ENCODE measurements around the gene TAF6.

TAF6 gene

DNA sequence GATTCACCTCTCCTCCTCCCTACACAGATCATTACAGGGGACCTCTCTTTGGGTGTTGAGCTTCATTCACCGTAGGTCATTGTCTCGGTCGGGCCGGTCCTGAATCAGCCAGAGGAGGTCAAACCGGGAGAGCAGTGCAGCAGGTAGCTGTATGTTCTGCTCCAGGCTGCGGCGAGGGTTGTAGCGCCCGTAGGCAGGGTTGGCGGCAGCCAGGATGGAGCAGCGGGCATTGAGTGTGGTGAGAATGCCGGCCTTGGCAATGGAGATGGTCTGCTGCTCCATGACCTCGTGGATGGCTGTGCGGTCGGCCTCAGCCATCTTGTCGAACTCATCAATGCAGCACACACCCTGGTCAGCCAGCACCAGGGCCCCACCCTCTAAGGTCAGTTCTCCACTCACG, 23.5 kb downstream of the TAF6 start:
- no peak for DNase-seq (ENCODE audit: low read depth)
- TF ChIP-seq, protein P1, sequence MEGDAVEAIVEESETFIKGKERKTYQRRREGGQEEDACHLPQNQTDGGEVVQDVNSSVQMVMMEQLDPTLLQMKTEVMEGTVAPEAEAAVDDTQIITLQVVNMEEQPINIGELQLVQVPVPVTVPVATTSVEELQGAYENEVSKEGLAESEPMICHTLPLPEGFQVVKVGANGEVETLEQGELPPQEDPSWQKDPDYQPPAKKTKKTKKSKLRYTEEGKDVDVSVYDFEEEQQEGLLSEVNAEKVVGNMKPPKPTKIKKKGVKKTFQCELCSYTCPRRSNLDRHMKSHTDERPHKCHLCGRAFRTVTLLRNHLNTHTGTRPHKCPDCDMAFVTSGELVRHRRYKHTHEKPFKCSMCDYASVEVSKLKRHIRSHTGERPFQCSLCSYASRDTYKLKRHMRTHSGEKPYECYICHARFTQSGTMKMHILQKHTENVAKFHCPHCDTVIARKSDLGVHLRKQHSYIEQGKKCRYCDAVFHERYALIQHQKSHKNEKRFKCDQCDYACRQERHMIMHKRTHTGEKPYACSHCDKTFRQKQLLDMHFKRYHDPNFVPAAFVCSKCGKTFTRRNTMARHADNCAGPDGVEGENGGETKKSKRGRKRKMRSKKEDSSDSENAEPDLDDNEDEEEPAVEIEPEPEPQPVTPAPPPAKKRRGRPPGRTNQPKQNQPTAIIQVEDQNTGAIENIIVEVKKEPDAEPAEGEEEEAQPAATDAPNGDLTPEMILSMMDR (IDR thresholded peaks at IDR 0.05; ENCODE audit: low read depth, low read length, missing control alignments), result no peak
- in situ Hi-C loops (cut with HindIII; ENCODE audit: low sequenced_read_pairs), result loop anchor here (5.0 kb wide), 1 partner anchor 63 kb away; no protein-coding TSS in a partner anchor
- no peak overlapping the region for H3K4me3 ChIP-seq (ENCODE audit: low read depth, low read length)

DNA sequence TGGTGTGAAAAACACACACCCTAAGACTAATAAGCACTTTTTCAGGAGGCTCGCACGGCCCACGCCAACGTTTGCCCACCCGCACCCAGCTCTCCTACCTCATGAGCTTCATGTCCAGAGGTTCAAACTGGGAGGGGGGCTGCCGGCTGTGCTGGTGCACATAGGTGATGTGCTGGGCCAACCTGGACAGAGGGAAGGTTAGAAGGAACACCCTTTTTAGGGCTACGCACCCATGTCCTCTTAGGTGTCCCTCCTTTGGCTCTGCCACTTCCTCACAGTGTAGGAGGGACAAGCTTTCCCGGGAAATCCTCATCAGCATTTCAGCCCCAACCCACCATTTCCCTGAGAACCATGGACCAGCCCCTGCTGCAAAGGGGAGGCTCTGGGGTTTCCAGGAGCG, 23.9 kb downstream of the TAF6 start:
- H3K4me3 ChIP-seq (ENCODE audit: low read depth, low read length), result no peak overlapping the region
- DNase-seq (ENCODE audit: low read depth), result no peak
- in situ Hi-C loops (cut with HindIII; ENCODE audit: low sequenced_read_pairs), result loop anchor here (5.0 kb wide), 1 partner anchor 63 kb away; no protein-coding TSS in a partner anchor
- TF ChIP-seq, protein P1 (IDR thresholded peaks at IDR 0.05; ENCODE audit: low read depth, low read length, missing control alignments), result no peak

DNA sequence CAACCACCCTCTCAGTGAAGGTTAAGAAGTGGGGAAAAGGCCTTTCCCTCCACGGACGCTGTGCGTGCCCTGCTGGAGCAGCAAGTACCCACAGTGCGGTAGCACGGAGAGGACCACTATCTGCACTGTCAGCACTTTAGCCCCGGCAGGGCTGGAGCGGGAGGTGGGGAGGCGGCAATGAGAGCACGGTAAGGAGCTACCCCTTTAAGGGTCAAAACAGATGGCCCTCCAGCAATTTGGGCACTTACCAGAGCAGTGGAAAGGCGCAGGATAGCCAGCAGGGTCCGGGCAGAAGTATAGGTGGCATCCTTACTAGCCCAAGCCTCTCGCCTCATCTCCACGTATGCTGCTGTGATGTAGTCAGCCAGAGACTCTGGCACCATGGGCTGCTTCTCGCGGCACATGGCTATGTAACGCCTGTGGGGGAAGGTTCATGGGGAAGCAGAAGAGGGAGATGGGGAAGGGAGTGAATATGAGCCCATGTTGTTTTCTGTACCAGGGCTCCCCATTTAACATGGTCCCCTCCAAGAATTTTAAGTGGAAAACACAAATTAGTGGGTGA, 25.2 kb downstream of the TAF6 start:
- no peak overlapping the region for H3K4me3 ChIP-seq (ENCODE audit: low read depth, low read length)
- TF ChIP-seq, protein P1 (IDR thresholded peaks at IDR 0.05; ENCODE audit: low read depth, low read length, missing control alignments), result no peak
- in situ Hi-C loops (cut with HindIII; ENCODE audit: low sequenced_read_pairs), result no loop called here
- DNase-seq (ENCODE audit: low read depth), result no peak

DNA sequence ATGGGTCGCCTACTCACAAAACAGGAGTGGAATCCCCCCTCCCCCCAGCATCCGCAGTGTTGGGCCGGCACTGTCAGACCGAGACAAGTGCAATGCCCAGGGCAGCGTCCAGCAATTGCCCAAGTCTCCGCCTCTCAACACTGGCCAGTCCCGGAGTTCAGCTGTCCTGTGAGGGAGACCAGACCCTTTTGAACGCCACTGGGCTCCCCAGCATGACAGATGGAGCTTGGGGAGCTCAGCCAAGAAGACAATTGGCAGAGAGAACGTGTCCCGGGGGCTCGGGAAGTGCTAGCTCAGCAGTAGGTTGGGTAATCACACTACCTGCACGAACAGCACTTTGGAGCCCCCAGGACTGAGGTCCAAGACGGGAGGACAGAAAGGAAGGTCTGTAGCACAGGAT, 25.7 kb downstream of the TAF6 start:
- H3K4me3 ChIP-seq (ENCODE audit: low read depth, low read length), result no peak overlapping the region
- in situ Hi-C loops (cut with HindIII; ENCODE audit: low sequenced_read_pairs), result no loop called here
- TF ChIP-seq, protein P1 (IDR thresholded peaks at IDR 0.05; ENCODE audit: low read depth, low read length, missing control alignments), result no peak
- no peak for DNase-seq (ENCODE audit: low read depth)

DNA sequence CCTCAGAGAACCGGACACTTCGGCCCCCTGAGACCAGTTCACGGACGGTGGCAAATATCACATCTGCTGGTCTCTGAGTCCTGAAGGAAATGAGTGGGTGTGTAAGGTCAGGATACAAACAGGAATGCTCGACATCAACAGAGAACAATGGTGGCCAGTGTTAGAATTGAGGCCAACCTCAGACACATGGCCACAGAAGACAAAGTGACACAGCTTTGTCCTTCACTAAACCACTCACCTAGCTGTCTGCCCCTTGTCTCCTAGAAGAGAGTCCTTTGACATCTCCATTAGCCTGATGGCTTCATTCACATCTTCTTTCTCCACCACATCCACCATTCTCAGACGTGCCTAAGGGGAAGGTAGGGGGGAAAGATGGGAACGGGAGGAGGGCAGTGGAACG, 26.1 kb downstream of the TAF6 start:
- H3K4me3 ChIP-seq (ENCODE audit: low read depth, low read length), result no peak overlapping the region
- DNase-seq (ENCODE audit: low read depth), result no peak
- TF ChIP-seq, protein P1 (IDR thresholded peaks at IDR 0.05; ENCODE audit: low read depth, low read length, missing control alignments), result no peak
- in situ Hi-C loops (cut with HindIII; ENCODE audit: low sequenced_read_pairs), result no loop called here

DNA sequence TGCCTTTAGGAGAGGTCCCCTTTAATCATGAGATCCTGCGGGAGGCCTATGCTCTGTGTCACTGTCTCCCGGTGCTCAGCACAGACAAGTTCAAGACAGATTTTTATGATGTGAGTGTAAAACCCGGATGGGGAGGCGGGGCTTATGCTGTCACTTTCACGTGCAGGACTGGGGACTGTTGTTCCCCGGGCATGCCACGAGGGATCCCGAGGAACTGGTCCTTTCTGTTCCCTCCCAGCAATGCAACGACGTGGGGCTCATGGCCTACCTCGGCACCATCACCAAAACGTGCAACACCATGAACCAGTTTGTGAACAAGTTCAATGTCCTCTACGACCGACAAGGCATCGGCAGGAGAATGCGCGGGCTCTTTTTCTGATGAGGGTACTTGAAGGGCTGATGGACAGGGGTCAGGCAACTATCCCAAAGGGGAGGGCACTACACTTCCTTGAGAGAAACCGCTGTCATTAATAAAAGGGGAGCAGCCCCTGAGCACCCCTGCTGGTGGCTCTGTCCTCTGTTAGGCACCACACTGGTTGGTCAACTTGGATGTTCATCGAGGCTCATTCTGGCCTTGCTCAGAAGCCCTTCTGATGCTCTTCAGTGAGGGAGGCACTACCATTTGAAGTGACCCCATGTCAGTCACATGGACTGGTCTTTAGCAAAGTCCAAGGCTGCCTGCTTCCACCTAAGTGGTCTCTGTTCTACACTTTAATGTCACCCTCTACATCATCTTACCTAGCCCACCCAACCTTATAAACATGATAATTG, 27.6 kb downstream of the TAF6 start:
- TF ChIP-seq, protein P1 (IDR thresholded peaks at IDR 0.05; ENCODE audit: low read depth, low read length, missing control alignments), result peak; percentile 18
- in situ Hi-C loops (cut with HindIII; ENCODE audit: low sequenced_read_pairs), result no loop called here
- H3K4me3 ChIP-seq (ENCODE audit: low read depth, low read length), result no peak overlapping the region
- no peak for DNase-seq (ENCODE audit: low read depth)

Measured in astrocyte of the cerebellum (primary cell).